GM12878 (cell line): Measurements from ENCODE around the gene C10orf67. TPM values are rescaled to one million over a fixed set of nuclear protein-coding genes. Genes with fewer than 3 reads are reported as not detected.

Experiments
- FOXM1 ChIP-seq: IDR thresholded peaks from 2 replicates; pipeline ENCODE4 v1.6.1; 2012; ENCODE audit warnings: low read depth, mild to moderate bottlenecking, inconsistent platforms, low read length, moderate library complexity
- PML ChIP-seq: IDR thresholded peaks from 2 replicates; pipeline ENCODE4 v1.6.1; 2012; ENCODE audit warnings: low read length, inconsistent platforms
- RB1 ChIP-seq: fragments of 450-650 bp; formaldehyde crosslinking; IDR thresholded peaks from 2 replicates; pipeline ENCODE4 v1.6.1; 2017; ENCODE audit warnings: mild to moderate bottlenecking, borderline replicate concordance
- SUPT20H ChIP-seq: IDR thresholded peaks from 2 replicates; pipeline ENCODE4 v1.6.1; 2011; ENCODE audit warnings: low read depth, mild to moderate bottlenecking, low read length, moderate library complexity, borderline replicate concordance; ENCODE audit not compliant: control insufficient read depth
- ZBTB11 ChIP-seq: fragments of 450-650 bp; formaldehyde crosslinking; IDR thresholded peaks from 2 replicates; pipeline ENCODE4 v1.5.0; 2022; ENCODE audit warnings: mild to moderate bottlenecking, missing genetic modification characterization
- ZNF274 ChIP-seq: IDR thresholded peaks from one replicate; pipeline ENCODE4 v1.8.0; 2011; ENCODE audit not compliant: insufficient read length, insufficient read depth
- polyA plus RNA-seq, 11 experiments: library from polyadenylated mRNA; depleted of rRNA in 4 of 11; unstranded in 6 of 11; stranded (reverse) in 5 of 11; fragments of >200 nt; fragmentation: Nextera tagmentation in 4 of 11; fragmentation: Illumina TruSeq in 1 of 11; extraction: Ambion mirVana in 4 of 11; extraction: Trizol in 1 of 11; gene quantifications; 1 replicate in 1 of 11; 2 replicates in 10 of 11; pipeline versions ENCODE4 v1.2.1 to v1.2.3, GENCODE V29; 2011 to 2016; ENCODE audit warnings: inconsistent platforms in 2 of 11, missing spikeins in 2 of 11, low read depth in 1 of 11
- total RNA-seq, 4 experiments: library from RNA; depleted of rRNA in 3 of 4; stranded (reverse); fragments of >200 nt in 3 of 4; fragmentation: Illumina TruSeq in 1 of 4; extraction: Trizol in 1 of 4; gene quantifications; 2 replicates each; pipeline versions ENCODE4 v1.2.1 to v1.2.3, GENCODE V29; 2013 to 2021
- TF ChIP-seq, protein P1 (sequence below): fragments of 450-650 bp; IDR thresholded peaks from 2 replicates; pipeline ENCODE4 v1.6.1; 2016; ENCODE audit warnings: mild to moderate bottlenecking
- TF ChIP-seq, protein P2 (sequence below): IDR thresholded peaks from 2 replicates; pipeline ENCODE4 v1.6.1; 2011; ENCODE audit warnings: mild to moderate bottlenecking, low read depth, low read length, moderate library complexity; ENCODE audit not compliant: insufficient replicate concordance

Gene C10orf67
- total and polyA plus RNA-seq, 10 of the 15 experiments (the other 5 are each of a cell fraction or from before 2014, with no cell fraction given) = 0.06 TPM; not detected in 9

GRCh38 chr10:23186697-23187096 lies 157.9 kb downstream of the C10orf67 start (continued):
- TF ChIP-seq FOXM1 (no peak), ZNF274 (no peak), SUPT20H (no peak), ZBTB11 (CRISPR knock-in tag) (no peak), PML (no peak), RB1 (no peak)
- TF ChIP-seq, protein P1, sequence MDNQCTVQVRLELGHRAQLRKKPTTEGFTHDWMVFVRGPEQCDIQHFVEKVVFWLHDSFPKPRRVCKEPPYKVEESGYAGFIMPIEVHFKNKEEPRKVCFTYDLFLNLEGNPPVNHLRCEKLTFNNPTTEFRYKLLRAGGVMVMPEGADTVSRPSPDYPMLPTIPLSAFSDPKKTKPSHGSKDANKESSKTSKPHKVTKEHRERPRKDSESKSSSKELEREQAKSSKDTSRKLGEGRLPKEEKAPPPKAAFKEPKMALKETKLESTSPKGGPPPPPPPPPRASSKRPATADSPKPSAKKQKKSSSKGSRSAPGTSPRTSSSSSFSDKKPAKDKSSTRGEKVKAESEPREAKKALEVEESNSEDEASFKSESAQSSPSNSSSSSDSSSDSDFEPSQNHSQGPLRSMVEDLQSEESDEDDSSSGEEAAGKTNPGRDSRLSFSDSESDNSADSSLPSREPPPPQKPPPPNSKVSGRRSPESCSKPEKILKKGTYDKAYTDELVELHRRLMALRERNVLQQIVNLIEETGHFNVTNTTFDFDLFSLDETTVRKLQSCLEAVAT = no peak
- TF ChIP-seq, protein P2, sequence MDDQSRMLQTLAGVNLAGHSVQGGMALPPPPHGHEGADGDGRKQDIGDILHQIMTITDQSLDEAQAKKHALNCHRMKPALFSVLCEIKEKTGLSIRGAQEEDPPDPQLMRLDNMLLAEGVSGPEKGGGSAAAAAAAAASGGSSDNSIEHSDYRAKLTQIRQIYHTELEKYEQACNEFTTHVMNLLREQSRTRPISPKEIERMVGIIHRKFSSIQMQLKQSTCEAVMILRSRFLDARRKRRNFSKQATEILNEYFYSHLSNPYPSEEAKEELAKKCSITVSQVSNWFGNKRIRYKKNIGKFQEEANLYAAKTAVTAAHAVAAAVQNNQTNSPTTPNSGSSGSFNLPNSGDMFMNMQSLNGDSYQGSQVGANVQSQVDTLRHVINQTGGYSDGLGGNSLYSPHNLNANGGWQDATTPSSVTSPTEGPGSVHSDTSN = no peak
